HG03280 (cell line): ENCODE data around the gene ZNF784.
"Not testable (repeated sequence)": the region's sequence is repeated elsewhere in the genome, so short reads cannot be mapped to it uniquely, and the experiment has no call there.

Experiments used
- ATAC-seq: cut with Tn5 transposase; IDR thresholded peaks from one replicate; pipeline ENCODE4 v1.9.1; 2021; ENCODE audit warnings: mild to moderate bottlenecking, moderate library complexity; ENCODE audit not compliant: unreplicated experiment

Gene ZNF784

GRCh38 chr19:55586976-55587668 is 37.2 kb downstream of the ZNF784 start:
- ATAC-seq: peak; percentile 84

GRCh38 chr19:55585658-55586339 is 38.6 kb downstream of the ZNF784 start:
- ATAC-seq: no peak

- no peak for ATAC-seq
Measured at GRCh38 chr19:55584871-55585270, 39.5 kb downstream of the ZNF784 start.

GRCh38 chr19:55583897-55584296 is 40.5 kb downstream of the ZNF784 start:
- ATAC-seq: not testable (repeated sequence)

- ATAC-seq: not testable (repeated sequence)
Measured at GRCh38 chr19:55582284-55582683, 42.1 kb downstream of the ZNF784 start.

- no peak for ATAC-seq
Measured at GRCh38 chr19:55581823-55582223, 42.5 kb downstream of the ZNF784 start.

GRCh38 chr19:55581145-55581822 is 43.1 kb downstream of the ZNF784 start:
- ATAC-seq: no peak

- no peak for ATAC-seq
Measured at GRCh38 chr19:55580628-55581144, 43.7 kb downstream of the ZNF784 start, which contains the start of gene ZNF579. Gene ZNF579, minus strand, starts transcription at chr19:55580848. Its CDS starts 1,209 bp downstream, at chr19:55579639.

- ATAC-seq: no peak
Measured at GRCh38 chr19:55579766-55580621, 44.4 kb downstream of the ZNF784 start.

GRCh38 chr19:55578761-55579747 is 45.3 kb downstream of the ZNF784 start:
- no peak for ATAC-seq

- no peak for ATAC-seq
Measured at GRCh38 chr19:55578031-55578760, 46.2 kb downstream of the ZNF784 start.

- ATAC-seq: no peak
Measured at GRCh38 chr19:55576746-55577145, 47.6 kb downstream of the ZNF784 start.

GRCh38 chr19:55573929-55574328 is 50.4 kb downstream of the ZNF784 start:
- ATAC-seq: not testable (repeated sequence)
